Progenitor cell of endocrine pancreas (in vitro differentiated cells): Measurements from ENCODE around the gene RPL6. TPM values are rescaled to one million over a fixed set of nuclear protein-coding genes. Genes with fewer than 3 reads are reported as not detected.
"Not testable (repeated sequence)": the region's sequence is repeated elsewhere in the genome, so short reads cannot be mapped to it uniquely, and the experiment has no call there.

ENCODE experiments used
- DNase-seq: peaks from one replicate; pipeline ENCODE4 v3.0.0; 2021; ENCODE audit warnings: low spot score; ENCODE audit not compliant: unreplicated experiment
- H3K27ac Mint-ChIP-seq: 2 replicates; pipeline ENCODE4 v1.8.0; 2021; ENCODE audit warnings: mild to moderate bottlenecking, moderate library complexity, mixed read lengths
- H3K27me3 Mint-ChIP-seq: 2 replicates; pipeline ENCODE4 v1.8.0; 2021; ENCODE audit warnings: mixed read lengths
- H3K36me3 Mint-ChIP-seq: 2 replicates; pipeline ENCODE4 v1.8.0; 2022; ENCODE audit warnings: mixed read lengths; ENCODE audit not compliant: insufficient read depth
- H3K4me1 Mint-ChIP-seq: 2 replicates; pipeline ENCODE4 v1.8.0; 2021; ENCODE audit warnings: low read depth, mixed read lengths
- H3K4me3 Mint-ChIP-seq: 2 replicates; pipeline ENCODE4 v1.8.0; 2021; ENCODE audit warnings: low read depth, mild to moderate bottlenecking, moderate library complexity, mixed read lengths
- H3K9me3 Mint-ChIP-seq: 2 replicates; pipeline ENCODE4 v1.8.0; 2021; ENCODE audit warnings: low read depth, mixed read lengths
- CTCF ChIP-seq: fragments of 200-600 bp; sonication (generic); IDR thresholded peaks from one replicate; pipeline ENCODE4 v1.5.0; 2021; ENCODE audit warnings: antibody characterized with exemption, mild to moderate bottlenecking; ENCODE audit not compliant: unreplicated experiment
- long read RNA-seq: library from polyadenylated mRNA; unstranded; transcript quantifications from one replicate; pipeline ENCODE4 v2.0.0, GENCODE V29; 2020
- total RNA-seq: library from RNA; stranded (reverse); gene quantifications from 2 replicates; pipeline ENCODE4 v1.2.1, GENCODE V29; 2021

Gene RPL6
- total RNA-seq: 1,626 and 1,651 TPM in 2 replicates
- long read RNA-seq, transcript RPL6-202 (7 exons, 1,074 nt): minor isoform, 15 of 1,250 reads
- long read RNA-seq, transcript RPL6-201 (7 exons, 947 nt): major isoform, 909 of 1,250 reads
- long read RNA-seq, partial matches to known transcripts: 295 of 1,250 reads
- long read RNA-seq, other reads (novel, unspliced or antisense): 30 of 1,250 reads

GRCh38 chr12:112409064-112409905 lies at the start of gene RPL6:
Gene RPL6, minus strand, starts transcription at chr12:112409605. Its CDS starts 949 bp downstream, at chr12:112408656.
- Mint-ChIP-seq H3K36me3 (peaks cover 27% of the 10 kb centered on the region), H3K4me3 (peak within 1 kb of the TSS; percentile 100), H3K27ac (peak within 1 kb of the TSS; percentile 100), H3K4me1 (peaks cover 17% of the 10 kb centered on the region), H3K27me3 (peaks cover 4% of the 10 kb centered on the region), H3K9me3 (no peaks in the 10 kb centered on the region)
- TF ChIP-seq CTCF: no peak
- DNase-seq: peak; percentile 53

GRCh38 chr12:112458751-112459150 lies 49.3 kb upstream of the RPL6 start:
- Mint-ChIP-seq H3K4me1 (peaks cover 7% of the 10 kb centered on the region), H3K27me3 (no peaks in the 10 kb centered on the region), H3K9me3 (no peaks in the 10 kb centered on the region), H3K27ac (peak overlapping the region; percentile 68), H3K4me3 (no peak overlapping the region), H3K36me3 (peaks cover 33% of the 10 kb centered on the region)
- no peak for TF ChIP-seq CTCF
- DNase-seq: no peak

- peak overlapping the region; percentile 68 for H3K27ac Mint-ChIP-seq
- peaks cover 34% of the 10 kb centered on the region for H3K36me3 Mint-ChIP-seq
- TF ChIP-seq CTCF: no peak
- no peak for DNase-seq
- H3K27me3 Mint-ChIP-seq: no peaks in the 10 kb centered on the region
- no peaks in the 10 kb centered on the region for H3K9me3 Mint-ChIP-seq
- no peak overlapping the region for H3K4me3 Mint-ChIP-seq
- peaks cover 7% of the 10 kb centered on the region for H3K4me1 Mint-ChIP-seq
Measured at GRCh38 chr12:112458330-112458729, 48.9 kb upstream of the RPL6 start.

- H3K4me1 Mint-ChIP-seq, H3K9me3 Mint-ChIP-seq, H3K27ac Mint-ChIP-seq, H3K27me3 Mint-ChIP-seq, DNase-seq, H3K4me3 Mint-ChIP-seq: not testable (repeated sequence)
- H3K36me3 Mint-ChIP-seq: peaks cover 34% of the 10 kb centered on the region
Measured at GRCh38 chr12:112457142-112457541, 47.7 kb upstream of the RPL6 start.

GRCh38 chr12:112456029-112456428 lies 46.6 kb upstream of the RPL6 start:
- no peak for DNase-seq
- no peak for TF ChIP-seq CTCF
- H3K4me3 Mint-ChIP-seq: no peak overlapping the region
- H3K9me3 Mint-ChIP-seq: no peaks in the 10 kb centered on the region
- H3K27ac Mint-ChIP-seq: no peak overlapping the region
- no peaks in the 10 kb centered on the region for H3K27me3 Mint-ChIP-seq
- peaks cover 32% of the 10 kb centered on the region for H3K36me3 Mint-ChIP-seq
- peaks cover 7% of the 10 kb centered on the region for H3K4me1 Mint-ChIP-seq
